B cell (primary cell): ENCODE measurements around the gene PTPRG. TPM values are rescaled to one million over a fixed set of nuclear protein-coding genes. Genes with fewer than 3 reads are reported as not detected.

Experiments used
- ATAC-seq: fragments of 200-7000 bp; cut with Tn5 transposase; one replicate; pipeline ENCODE4 v1.10.0; 2021; ENCODE audit warnings: low read depth, mild to moderate bottlenecking, moderate number of reproducible peaks, moderate library complexity
- CTCF ChIA-PET: fragments of 350-600 bp; sonication (Branson Sonifier 250); formaldehyde crosslinking; loops from one replicate; lab custom pipeline; 2021; ENCODE audit warnings: antibody characterized with exemption, inconsistent platforms; lab: Charles Lee
- POLR2A ChIA-PET: fragments of 350-600 bp; sonication (Branson Sonifier 250); formaldehyde crosslinking; loops from one replicate; lab custom pipeline; 2021; ENCODE audit warnings: antibody characterized with exemption; lab: Charles Lee
- DNase-seq: peaks from one replicate; pipeline ENCODE4 v3.0.0; 2013
- H2AFZ ChIP-seq: 2 replicates; pipeline ENCODE4 v1.6.1; 2012; ENCODE audit warnings: mild to moderate bottlenecking, low read depth, low read length; ENCODE audit not compliant: insufficient read depth, poor library complexity, severe bottlenecking
- H3K27ac ChIP-seq, 2 donors: 1 replicate in 1 of 2; 2 replicates in 1 of 2; pipeline ENCODE4 v1.5.1; 2012 to 2013; ENCODE audit warnings: low read length in 2 of 2, mild to moderate bottlenecking in 2 of 2, moderate library complexity in 1 of 2
- H3K27me3 ChIP-seq, 4 experiments: fragments of 200-600 bp in 1 of 4; sonication (generic) in 1 of 4; replicated peaks in 1 of 4; 1 replicate in 2 of 4; 2 replicates in 2 of 4; pipeline versions ENCODE4 v1.6.1 to v1.7.0; 2013 to 2016; ENCODE audit warnings: low read length in 3 of 4, mild to moderate bottlenecking in 2 of 4, mixed read lengths in 1 of 4, moderate library complexity in 1 of 4; ENCODE audit not compliant: insufficient read depth in 4 of 4, control insufficient read depth in 3 of 4; ENCODE audit errors: control extremely low read depth in 1 of 4
- H3K36me3 ChIP-seq, 2 experiments: replicated peaks in 1 of 2; 1 replicate in 1 of 2; 2 replicates in 1 of 2; pipeline versions ENCODE4 v1.6.1 to v1.7.1; 2013; ENCODE audit warnings: low read length in 1 of 2; ENCODE audit not compliant: insufficient read depth in 2 of 2, control insufficient read depth in 1 of 2; ENCODE audit errors: control extremely low read depth in 1 of 2, extremely low read depth in 1 of 2
- H3K4me1 ChIP-seq, 2 donors: fragments of 200-600 bp in 1 of 2; sonication (generic) in 1 of 2; 1 replicate in 1 of 2; 2 replicates in 1 of 2; pipeline versions ENCODE4 v1.5.1 to v1.6.1; 2013 to 2017; ENCODE audit warnings: low read length in 2 of 2; ENCODE audit not compliant: control insufficient read depth in 2 of 2, insufficient read depth in 2 of 2
- H3K4me2 ChIP-seq: replicated peaks from 2 replicates; pipeline ENCODE3; 2012; ENCODE audit warnings: mild to moderate bottlenecking, low read depth, low read length; ENCODE audit not compliant: poor library complexity, severe bottlenecking
- H3K4me3 ChIP-seq, 5 experiments: fragments of 200-600 bp in 1 of 5; sonication (generic) in 1 of 5; 1 replicate in 3 of 5; 2 replicates in 2 of 5; pipeline versions ENCODE4 v1.5.1 to v1.7.0; 2011 to 2016; ENCODE audit warnings: low read length in 4 of 5, mild to moderate bottlenecking in 4 of 5, low read depth in 2 of 5, control low read depth in 1 of 5, moderate library complexity in 1 of 5; ENCODE audit not compliant: insufficient read depth in 1 of 5; ENCODE audit errors: control extremely low read depth in 1 of 5, extremely low read depth in 1 of 5
- H3K79me2 ChIP-seq: fragments of 200-600 bp; sonication (generic); one replicate; pipeline ENCODE4 v1.6.0; 2016; ENCODE audit warnings: low read length; ENCODE audit not compliant: control insufficient read depth, insufficient read depth
- H3K9ac ChIP-seq: fragments of 200-600 bp; sonication (generic); 2 replicates; pipeline ENCODE4 v1.6.1; 2017; ENCODE audit warnings: mild to moderate bottlenecking, low read length, moderate library complexity
- H3K9me3 ChIP-seq, 3 donors: one replicate each; pipeline versions ENCODE4 v1.6.1 to v1.7.1; 2013; ENCODE audit warnings: low read length in 2 of 3; ENCODE audit not compliant: control insufficient read depth in 2 of 3, insufficient read depth in 1 of 3; ENCODE audit errors: control extremely low read depth in 1 of 3
- H4K20me1 ChIP-seq: 2 replicates; pipeline ENCODE4 v1.6.0; 2012; ENCODE audit warnings: mild to moderate bottlenecking, low read length; ENCODE audit not compliant: insufficient read depth, control insufficient read depth, poor library complexity, severe bottlenecking
- H3K27ac Mint-ChIP-seq: one replicate; pipeline ENCODE4 v1.8.0; 2021; ENCODE audit warnings: mixed read lengths
- H3K27me3 Mint-ChIP-seq: one replicate; pipeline ENCODE4 v1.8.0; 2021; ENCODE audit warnings: mixed read lengths
- H3K4me1 Mint-ChIP-seq: one replicate; pipeline ENCODE4 v1.8.0; 2021; ENCODE audit warnings: mixed read lengths
- H3K4me3 Mint-ChIP-seq: one replicate; pipeline ENCODE4 v1.8.0; 2021; ENCODE audit warnings: mixed read lengths
- H3K9me3 Mint-ChIP-seq: one replicate; pipeline ENCODE4 v1.8.0; 2022; ENCODE audit warnings: mixed read lengths; ENCODE audit not compliant: insufficient read depth
- EZH2 ChIP-seq: IDR thresholded peaks from 2 replicates; pipeline ENCODE4 v1.6.1; 2012; ENCODE audit warnings: borderline replicate concordance, low read depth, mild to moderate bottlenecking, moderate library complexity, low read length; ENCODE audit not compliant: insufficient read depth, poor library complexity, severe bottlenecking
- WGBS: methylation state at CpG from one replicate; pipeline ENCODE4 v1.1.5; 2013; ENCODE audit warnings: missing lambda C conversion rate; ENCODE audit not compliant: insufficient coverage; 5-methylcytosine and 5-hydroxymethylcytosine counted together
- intact Hi-C: fragments of 100-400 bp; cut with micrococcal nuclease; formaldehyde crosslinking; loops from one replicate; pipeline ENCODE4 v1.10.0; 2022
- polyA plus RNA-seq: library from polyadenylated mRNA; depleted of rRNA; stranded (reverse); fragments of >200 nt; gene quantifications from 2 replicates; pipeline ENCODE4 v1.2.3, GENCODE V29; 2012
- total RNA-seq, 2 donors: library from RNA; stranded (reverse); fragments of 120-200 nt in 1 of 2; gene quantifications; 1 replicate in 1 of 2; 2 replicates in 1 of 2; pipeline versions ENCODE4 v1.2.3 to v1.2.4, GENCODE V29; 2013 to 2022
- TF ChIP-seq, protein P1 (sequence below): fragments of 200-600 bp; IDR thresholded peaks from one replicate; pipeline ENCODE4 v1.8.0; 2022; ENCODE audit warnings: antibody characterized with exemption, mild to moderate bottlenecking

The PTPRG gene
- total and polyA plus RNA-seq, 2 donors (not counting 1 experiment from before 2014, with no cell fraction given) = 0.12 to 1.3 TPM

DNA sequence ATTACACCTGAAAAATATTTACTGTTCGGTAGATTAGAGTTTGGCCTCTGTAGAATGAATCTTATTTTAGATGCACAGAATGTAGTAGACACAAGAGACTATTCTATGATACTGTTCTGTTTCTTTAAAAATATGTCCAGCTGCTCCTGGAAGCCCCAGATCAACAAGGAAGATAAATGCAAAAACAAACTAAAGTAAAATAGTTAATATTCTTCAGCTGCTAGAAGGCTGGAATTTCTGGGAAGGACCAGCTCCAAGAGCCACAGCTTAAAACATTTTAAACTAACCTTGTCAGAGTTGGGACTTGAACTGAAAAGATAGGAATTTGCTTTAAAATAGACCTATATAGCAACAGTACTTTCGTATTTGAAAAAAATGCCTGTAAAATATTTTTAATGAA is 277.9 kb downstream of the PTPRG start:
- intact Hi-C loops = no loop called here
- Histone ChIP-seq H2AFZ (no peak overlapping the region), H3K27me3 (no peaks in the 10 kb centered on the region), H3K36me3 (no peaks in the 10 kb centered on the region), H3K9ac (no peak overlapping the region), H3K79me2 (no peaks in the 10 kb centered on the region), H4K20me1 (no peaks in the 10 kb centered on the region), H3K27ac (no peak overlapping the region), H3K9me3 (no peaks in the 10 kb centered on the region), H3K4me1 (no peaks in the 10 kb centered on the region), H3K4me3 (no peak overlapping the region), H3K4me2 (no peak overlapping the region)
- Mint-ChIP-seq H3K27ac (no peak overlapping the region), H3K4me3 (no peak overlapping the region), H3K9me3 (no peaks in the 10 kb centered on the region), H3K4me1 (no peaks in the 10 kb centered on the region), H3K27me3 (no peaks in the 10 kb centered on the region)
- no peak for TF ChIP-seq EZH2
- TF ChIP-seq, protein P1, sequence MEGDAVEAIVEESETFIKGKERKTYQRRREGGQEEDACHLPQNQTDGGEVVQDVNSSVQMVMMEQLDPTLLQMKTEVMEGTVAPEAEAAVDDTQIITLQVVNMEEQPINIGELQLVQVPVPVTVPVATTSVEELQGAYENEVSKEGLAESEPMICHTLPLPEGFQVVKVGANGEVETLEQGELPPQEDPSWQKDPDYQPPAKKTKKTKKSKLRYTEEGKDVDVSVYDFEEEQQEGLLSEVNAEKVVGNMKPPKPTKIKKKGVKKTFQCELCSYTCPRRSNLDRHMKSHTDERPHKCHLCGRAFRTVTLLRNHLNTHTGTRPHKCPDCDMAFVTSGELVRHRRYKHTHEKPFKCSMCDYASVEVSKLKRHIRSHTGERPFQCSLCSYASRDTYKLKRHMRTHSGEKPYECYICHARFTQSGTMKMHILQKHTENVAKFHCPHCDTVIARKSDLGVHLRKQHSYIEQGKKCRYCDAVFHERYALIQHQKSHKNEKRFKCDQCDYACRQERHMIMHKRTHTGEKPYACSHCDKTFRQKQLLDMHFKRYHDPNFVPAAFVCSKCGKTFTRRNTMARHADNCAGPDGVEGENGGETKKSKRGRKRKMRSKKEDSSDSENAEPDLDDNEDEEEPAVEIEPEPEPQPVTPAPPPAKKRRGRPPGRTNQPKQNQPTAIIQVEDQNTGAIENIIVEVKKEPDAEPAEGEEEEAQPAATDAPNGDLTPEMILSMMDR = no peak
- WGBS = no CpG with 5 or more reads among the region's 2 CpGs
- ChIA-PET POLR2A (no interaction called here), CTCF (no interaction called here)
- no peak for ATAC-seq
- no peak for DNase-seq

DNA sequence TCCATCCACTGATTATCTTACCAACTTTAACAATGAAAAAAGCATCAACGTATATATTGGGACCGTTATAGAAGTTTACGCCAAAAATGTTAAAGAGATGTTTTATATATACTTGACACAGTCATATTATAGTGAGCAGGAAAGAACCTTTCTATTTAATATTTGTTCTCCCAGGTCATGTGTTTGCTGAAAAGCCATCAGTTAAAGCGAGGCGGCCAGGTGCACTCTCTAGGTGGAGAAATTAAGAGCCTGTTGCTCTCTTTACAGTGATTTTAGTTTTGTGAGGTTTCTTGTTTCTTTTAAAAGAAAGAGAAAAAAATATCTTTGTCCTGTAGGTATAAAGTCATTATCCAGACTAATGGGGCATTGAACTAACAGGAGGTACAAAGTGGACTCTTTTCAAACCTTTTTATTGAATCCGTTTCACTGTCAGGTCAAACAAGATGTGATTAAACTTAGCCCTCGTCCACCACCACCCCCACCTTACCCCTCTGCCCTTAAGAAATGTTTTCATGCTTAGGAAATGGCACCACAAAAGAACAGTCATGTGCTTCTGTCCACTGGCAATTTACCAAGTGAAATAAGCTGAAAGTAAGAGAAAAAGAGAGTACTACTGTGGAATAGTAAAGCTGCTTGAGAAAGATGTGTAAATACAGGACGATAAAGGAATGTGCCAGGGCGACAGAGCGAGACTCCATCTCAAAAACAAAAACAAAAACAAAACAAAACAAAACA is 279.9 kb downstream of the PTPRG start:
- intact Hi-C loops = no loop called here
- Histone ChIP-seq H4K20me1 (no peaks in the 10 kb centered on the region), H3K4me3 (no peak overlapping the region), H2AFZ (no peak overlapping the region), H3K79me2 (no peaks in the 10 kb centered on the region), H3K9ac (no peak overlapping the region), H3K4me1 (no peaks in the 10 kb centered on the region), H3K4me2 (no peak overlapping the region), H3K9me3 (no peaks in the 10 kb centered on the region), H3K27me3 (no peaks in the 10 kb centered on the region), H3K27ac (no peak overlapping the region), H3K36me3 (no peaks in the 10 kb centered on the region)
- 50% methylated on average over 2 of the region's 10 CpGs for WGBS
- TF ChIP-seq EZH2 = no peak
- TF ChIP-seq, protein P1 = no peak
- Mint-ChIP-seq H3K27ac (no peak overlapping the region), H3K9me3 (no peaks in the 10 kb centered on the region), H3K4me1 (no peaks in the 10 kb centered on the region), H3K4me3 (no peak overlapping the region), H3K27me3 (no peaks in the 10 kb centered on the region)
- DNase-seq (no peak), ATAC-seq (no peak)
- POLR2A ChIA-PET = no interaction called here
- CTCF ChIA-PET = no interaction called here
